ENCODE results near the gene FAF1.
A peak's percentile ranks its signal among the peaks of the same experiment; 100 is the strongest.
"Not testable (repeated sequence)": the region's sequence is repeated elsewhere in the genome, so short reads cannot be mapped to it uniquely, and the experiment has no call there.

The FAF1 gene

GRCh38 chr1:50877641-50878040, 82.4 kb downstream of the FAF1 start:
- no peak for DNase-seq (ENCODE audit: low spot score)
- no peak for TF ChIP-seq CTCF (IDR thresholded peaks at IDR 0.05; ENCODE audit: extremely low read depth, insufficient read depth, missing control alignments)
- in situ Hi-C loops (cut with MboI; ENCODE audit: low pct_unique_long_range_greater_than_20kb, low sequenced_read_pairs, unreplicated experiment): no loop called here

GRCh38 chr1:50873458-50874187, 86.4 kb downstream of the FAF1 start:
- TF ChIP-seq CTCF (IDR thresholded peaks at IDR 0.05; ENCODE audit: extremely low read depth, insufficient read depth, missing control alignments): peak; percentile 69
- in situ Hi-C loops (cut with MboI; ENCODE audit: low pct_unique_long_range_greater_than_20kb, low sequenced_read_pairs, unreplicated experiment): loop anchor here (25.0 kb wide), 1 partner anchor 314 kb away; no protein-coding TSS in a partner anchor
- DNase-seq (ENCODE audit: low spot score): peak; percentile 51

- DNase-seq (ENCODE audit: low spot score): not testable (repeated sequence)
- in situ Hi-C loops (cut with MboI; ENCODE audit: low pct_unique_long_range_greater_than_20kb, low sequenced_read_pairs, unreplicated experiment): loop anchor here (25.0 kb wide), 1 partner anchor 322 kb away; no protein-coding TSS in a partner anchor
These were observed 95.2 kb downstream of the FAF1 start for GRCh38 chr1:50864845-50865244.

GRCh38 chr1:50861772-50862171, 98.3 kb downstream of the FAF1 start:
- DNase-seq (ENCODE audit: low spot score): no peak
- TF ChIP-seq CTCF (IDR thresholded peaks at IDR 0.05; ENCODE audit: extremely low read depth, insufficient read depth, missing control alignments): no peak
- in situ Hi-C loops (cut with MboI; ENCODE audit: low pct_unique_long_range_greater_than_20kb, low sequenced_read_pairs, unreplicated experiment): loop anchor here (25.0 kb wide), 1 partner anchor 326 kb away; no protein-coding TSS in a partner anchor

GRCh38 chr1:50860702-50861101, 99.4 kb downstream of the FAF1 start:
- in situ Hi-C loops (cut with MboI; ENCODE audit: low pct_unique_long_range_greater_than_20kb, low sequenced_read_pairs, unreplicated experiment): loop anchor here (25.0 kb wide), 1 partner anchor 327 kb away; no protein-coding TSS in a partner anchor
- no peak for DNase-seq (ENCODE audit: low spot score)
- TF ChIP-seq CTCF (IDR thresholded peaks at IDR 0.05; ENCODE audit: extremely low read depth, insufficient read depth, missing control alignments): no peak

GRCh38 chr1:50860256-50860655, 99.8 kb downstream of the FAF1 start:
- no peak for DNase-seq (ENCODE audit: low spot score)
- TF ChIP-seq CTCF (IDR thresholded peaks at IDR 0.05; ENCODE audit: extremely low read depth, insufficient read depth, missing control alignments): no peak
- in situ Hi-C loops (cut with MboI; ENCODE audit: low pct_unique_long_range_greater_than_20kb, low sequenced_read_pairs, unreplicated experiment): loop anchor here (25.0 kb wide), 1 partner anchor 327 kb away; no protein-coding TSS in a partner anchor

GRCh38 chr1:50859657-50860056, 100.4 kb downstream of the FAF1 start:
- in situ Hi-C loops (cut with MboI; ENCODE audit: low pct_unique_long_range_greater_than_20kb, low sequenced_read_pairs, unreplicated experiment): loop anchor here (25.0 kb wide), 1 partner anchor 328 kb away; no protein-coding TSS in a partner anchor

More at GRCh38 chr1:50859657-50860056, 100.4 kb downstream of the FAF1 start:
- no peak for TF ChIP-seq CTCF (IDR thresholded peaks at IDR 0.05; ENCODE audit: extremely low read depth, insufficient read depth, missing control alignments)
- no peak for DNase-seq (ENCODE audit: low spot score)
